Activated CD4-positive, CD25-positive, alpha-beta regulatory T cell treated with anti-CD3 and anti-CD28 coated beads, Interleukin-2, amount 50 U/mL, for 16 hours (primary cell): Measurements from ENCODE around the gene ATRNL1.

Experiments
- DNase-seq: peaks from one replicate; pipeline ENCODE4 v3.0.0-alpha.2; 2020; ENCODE audit warnings: low read depth, low spot score

Gene ATRNL1

GRCh38 chr10:115949282-115949844, 856.2 kb downstream of the ATRNL1 start:
- DNase-seq, result no peak

- DNase-seq, result no peak
These were observed 857.2 kb downstream of the ATRNL1 start for GRCh38 chr10:115950320-115950719.

- no peak for DNase-seq
These were observed 858.1 kb downstream of the ATRNL1 start for GRCh38 chr10:115951242-115951641.

- no peak for DNase-seq
These were observed 860.1 kb downstream of the ATRNL1 start for GRCh38 chr10:115953281-115953680.

GRCh38 chr10:115953968-115954367, 860.8 kb downstream of the ATRNL1 start:
- no peak for DNase-seq

GRCh38 chr10:115956225-115957011, 863.3 kb downstream of the ATRNL1 start:
- no peak for DNase-seq

GRCh38 chr10:115957012-115957399, 863.8 kb downstream of the ATRNL1 start:
- no peak for DNase-seq

- no peak for DNase-seq
These were observed 864.7 kb downstream of the ATRNL1 start for GRCh38 chr10:115957786-115958442.

- no peak for DNase-seq
These were observed 870.7 kb downstream of the ATRNL1 start for GRCh38 chr10:115963848-115964247.

- no peak for DNase-seq
These were observed 871.7 kb downstream of the ATRNL1 start for GRCh38 chr10:115964827-115965226.

GRCh38 chr10:115965376-115965775, 872.2 kb downstream of the ATRNL1 start:
- no peak for DNase-seq

GRCh38 chr10:115968236-115968635, 875.1 kb downstream of the ATRNL1 start:
- DNase-seq, result no peak

- DNase-seq, result no peak
These were observed 876.4 kb downstream of the ATRNL1 start for GRCh38 chr10:115969591-115969990.

GRCh38 chr10:115971921-115972320, 878.8 kb downstream of the ATRNL1 start:
- no peak for DNase-seq

- no peak for DNase-seq
These were observed 879.3 kb downstream of the ATRNL1 start for GRCh38 chr10:115972426-115972825.

- DNase-seq, result no peak
These were observed 881.2 kb downstream of the ATRNL1 start for GRCh38 chr10:115974351-115974750.

- DNase-seq, result no peak
These were observed 881.8 kb downstream of the ATRNL1 start for GRCh38 chr10:115974816-115975430.

- DNase-seq, result no peak
These were observed 882.3 kb downstream of the ATRNL1 start for GRCh38 chr10:115975506-115975905.

- no peak for DNase-seq
These were observed 883.2 kb downstream of the ATRNL1 start for GRCh38 chr10:115976342-115976741.

GRCh38 chr10:115977855-115978254, 884.7 kb downstream of the ATRNL1 start:
- DNase-seq, result no peak

GRCh38 chr10:115979576-115979975, 886.4 kb downstream of the ATRNL1 start:
- no peak for DNase-seq

GRCh38 chr10:115980470-115980869, 887.3 kb downstream of the ATRNL1 start:
- no peak for DNase-seq
